Fibroblast of mammary gland (primary cell): ENCODE results near the gene KIF20B.
A peak's percentile ranks its signal among the peaks of the same experiment; 100 is the strongest.

Source experiments
- DNase-seq: peaks from one replicate; pipeline ENCODE4 v3.0.0-alpha.2; 2010; ENCODE audit warnings: low read depth
- H3K4me3 ChIP-seq: 2 replicates; pipeline ENCODE4 v1.5.1; 2011; ENCODE audit warnings: low read depth, mild to moderate bottlenecking, low read length, moderate library complexity; ENCODE audit not compliant: control insufficient read depth
- TF ChIP-seq, protein P1 (sequence below): conservative IDR thresholded peaks from 2 replicates; pipeline ENCODE4 v1.5.1; 2011; ENCODE audit warnings: low read depth, low read length, inconsistent platforms; ENCODE audit not compliant: control insufficient read depth, insufficient read depth

KIF20B gene

DNA sequence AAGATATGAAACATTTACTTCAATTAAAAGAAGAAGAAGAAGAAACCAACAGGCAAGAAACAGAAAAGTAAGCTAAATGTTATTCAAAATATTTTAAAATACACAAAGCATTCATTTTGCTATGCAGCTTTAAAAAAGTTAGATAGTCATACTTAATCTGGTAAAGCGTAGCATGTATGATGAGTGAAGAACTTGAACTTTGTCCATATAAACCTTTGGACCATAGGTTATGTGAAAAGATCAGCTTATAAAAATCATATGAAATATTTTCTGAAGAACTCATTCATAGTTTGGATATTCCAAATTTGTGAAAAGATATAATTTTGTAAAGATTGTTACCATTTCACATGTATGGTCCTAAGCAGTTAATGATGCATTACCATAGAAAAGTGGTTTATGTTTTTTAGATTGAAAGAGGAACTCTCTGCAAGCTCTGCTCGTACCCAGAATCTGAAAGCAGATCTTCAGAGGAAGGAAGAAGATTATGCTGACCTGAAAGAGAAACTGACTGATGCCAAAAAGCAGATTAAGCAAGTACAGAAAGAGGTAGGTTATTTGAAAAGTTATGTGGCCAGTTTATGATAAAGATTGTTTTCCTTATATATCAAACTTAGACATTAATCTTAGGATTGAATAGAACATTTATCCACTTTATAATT, 37.3 kb downstream of the KIF20B start:
- H3K4me3 ChIP-seq: no peak overlapping the region
- no peak for DNase-seq
- TF ChIP-seq, protein P1, sequence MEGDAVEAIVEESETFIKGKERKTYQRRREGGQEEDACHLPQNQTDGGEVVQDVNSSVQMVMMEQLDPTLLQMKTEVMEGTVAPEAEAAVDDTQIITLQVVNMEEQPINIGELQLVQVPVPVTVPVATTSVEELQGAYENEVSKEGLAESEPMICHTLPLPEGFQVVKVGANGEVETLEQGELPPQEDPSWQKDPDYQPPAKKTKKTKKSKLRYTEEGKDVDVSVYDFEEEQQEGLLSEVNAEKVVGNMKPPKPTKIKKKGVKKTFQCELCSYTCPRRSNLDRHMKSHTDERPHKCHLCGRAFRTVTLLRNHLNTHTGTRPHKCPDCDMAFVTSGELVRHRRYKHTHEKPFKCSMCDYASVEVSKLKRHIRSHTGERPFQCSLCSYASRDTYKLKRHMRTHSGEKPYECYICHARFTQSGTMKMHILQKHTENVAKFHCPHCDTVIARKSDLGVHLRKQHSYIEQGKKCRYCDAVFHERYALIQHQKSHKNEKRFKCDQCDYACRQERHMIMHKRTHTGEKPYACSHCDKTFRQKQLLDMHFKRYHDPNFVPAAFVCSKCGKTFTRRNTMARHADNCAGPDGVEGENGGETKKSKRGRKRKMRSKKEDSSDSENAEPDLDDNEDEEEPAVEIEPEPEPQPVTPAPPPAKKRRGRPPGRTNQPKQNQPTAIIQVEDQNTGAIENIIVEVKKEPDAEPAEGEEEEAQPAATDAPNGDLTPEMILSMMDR: no peak

DNA sequence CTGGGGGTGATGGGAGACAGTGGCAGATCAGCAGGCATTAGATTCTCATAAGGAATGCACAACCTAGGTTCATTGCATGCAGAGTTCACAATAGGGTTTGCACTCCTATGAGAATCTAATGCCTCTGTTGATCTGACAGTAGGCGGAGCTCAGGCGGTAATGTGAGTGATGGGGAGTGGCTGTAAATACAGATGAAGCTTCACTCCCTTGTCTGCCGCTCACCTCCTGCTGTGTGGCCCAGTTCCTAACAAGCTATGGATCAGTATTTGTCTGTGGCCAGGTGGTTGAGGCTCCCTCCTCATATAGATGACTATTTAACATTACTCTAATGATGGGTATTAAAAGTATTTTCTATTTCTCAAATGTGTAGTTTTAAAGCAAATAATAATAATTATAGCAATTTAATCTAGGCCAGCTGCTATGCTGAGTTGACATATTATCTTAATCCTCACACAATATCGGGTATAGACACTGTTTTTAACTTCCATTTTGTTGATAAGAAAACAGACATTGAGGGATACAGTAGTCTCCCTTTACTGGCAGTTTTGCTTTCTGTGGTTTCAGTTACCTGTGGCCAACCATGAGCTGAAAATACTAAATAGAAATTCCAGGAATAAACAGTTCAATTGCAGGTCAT, 39.9 kb downstream of the KIF20B start:
- TF ChIP-seq, protein P1: no peak
- no peak for DNase-seq
- no peak overlapping the region for H3K4me3 ChIP-seq

DNA sequence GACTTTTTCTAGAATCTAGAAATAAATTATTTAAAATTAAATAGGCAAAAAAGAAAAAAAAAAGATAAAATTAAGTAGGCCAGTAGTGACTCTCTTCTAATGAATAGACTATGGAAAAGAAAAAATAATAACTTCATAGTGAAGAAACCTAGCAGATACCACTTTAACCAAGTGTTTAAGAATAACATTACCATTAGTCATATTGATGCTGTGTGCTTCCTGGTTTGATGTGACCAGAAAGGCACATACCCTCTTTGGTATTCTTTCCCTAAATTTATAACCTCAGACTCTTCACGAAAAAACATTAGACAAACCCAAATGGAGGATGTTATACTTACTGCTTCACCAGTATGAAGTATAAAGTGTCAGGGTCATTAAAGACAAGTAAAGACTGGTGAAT, 42.6 kb downstream of the KIF20B start:
- TF ChIP-seq, protein P1: no peak

DNA sequence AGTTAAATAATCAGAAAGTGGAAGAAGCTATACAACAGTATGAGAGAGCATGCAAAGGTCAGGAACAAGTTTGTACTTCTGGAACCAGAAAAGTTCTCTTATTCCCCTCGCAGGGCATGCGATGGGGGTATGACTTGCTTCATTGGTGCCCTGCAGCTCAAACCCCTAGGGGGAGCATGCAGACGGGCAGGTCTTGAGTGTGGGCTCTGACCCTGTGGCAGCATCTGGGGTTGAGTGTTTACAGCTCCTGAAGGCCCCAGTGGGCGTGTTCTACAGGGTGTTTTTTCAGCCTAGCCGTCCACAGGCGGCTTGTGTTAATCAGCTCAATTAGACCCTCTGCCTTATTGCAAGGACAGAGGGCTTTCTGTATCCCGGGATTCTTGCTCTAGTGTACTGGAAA, 44.5 kb downstream of the KIF20B start:
- no peak for DNase-seq
- TF ChIP-seq, protein P1: no peak
- H3K4me3 ChIP-seq: no peak overlapping the region

More for the DNA sequence above, 42.6 kb downstream of the KIF20B start:
- peak; percentile 17 for DNase-seq
- H3K4me3 ChIP-seq: no peak overlapping the region

DNA sequence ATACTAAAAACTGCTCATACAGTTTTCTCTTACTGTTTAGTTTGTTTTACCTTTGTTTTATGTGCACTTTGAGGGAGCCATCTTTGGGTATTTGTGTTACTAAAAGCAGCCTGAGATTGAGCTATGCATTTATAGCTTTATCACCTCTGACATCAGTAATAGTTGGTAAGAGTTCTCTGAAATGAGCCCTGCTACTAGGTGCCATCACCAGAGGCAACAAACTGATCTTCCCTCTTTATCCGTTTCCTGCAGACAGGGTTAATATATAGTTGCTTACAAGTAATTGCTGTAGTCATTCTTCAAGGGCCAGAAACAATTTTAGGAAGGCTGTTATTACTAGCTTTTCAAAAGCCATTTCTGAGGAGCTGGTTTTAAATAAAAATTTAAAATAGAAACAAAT, 49.1 kb downstream of the KIF20B start:
- no peak for DNase-seq
- TF ChIP-seq, protein P1: no peak
- H3K4me3 ChIP-seq: no peak overlapping the region

DNA sequence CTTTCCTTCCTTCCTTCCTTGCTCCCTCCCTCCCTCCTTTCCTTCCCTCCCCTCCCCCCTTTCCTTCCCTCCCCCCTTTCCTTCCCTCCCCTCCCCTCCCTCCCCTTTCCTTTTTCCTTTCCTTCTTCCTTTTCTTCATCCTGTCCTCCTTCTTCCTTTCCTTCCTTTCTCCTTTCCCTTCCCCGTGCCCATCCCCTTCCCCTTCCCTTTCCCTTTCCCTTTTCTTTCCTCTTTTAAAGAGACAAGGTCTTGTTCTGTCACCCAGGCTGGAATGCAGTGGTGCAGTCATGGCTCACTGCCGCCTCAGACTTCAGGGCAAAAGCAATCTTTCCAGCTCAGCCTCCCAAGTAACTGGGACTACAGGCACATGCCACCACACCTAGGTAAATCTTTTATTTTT, 54.0 kb downstream of the KIF20B start:
- TF ChIP-seq, protein P1: no peak
- DNase-seq: no peak
- H3K4me3 ChIP-seq: no peak overlapping the region
